Endothelial cell of umbilical vein (primary cell): ENCODE results near the gene TMEM74B.

Experiments used
- CTCF ChIP-seq, 2 donors: IDR thresholded peaks; 1 replicate in 1 of 2; 2 replicates in 1 of 2; pipeline ENCODE4 v1.5.1; 2011; ENCODE audit warnings: low read length in 2 of 2, mild to moderate bottlenecking in 2 of 2, moderate library complexity in 2 of 2, control low read depth in 1 of 2, inconsistent platforms in 1 of 2, low read depth in 1 of 2; ENCODE audit not compliant: insufficient read depth in 1 of 2; ENCODE audit errors: extremely low read depth in 1 of 2
- EZH2 ChIP-seq: IDR thresholded peaks from 2 replicates; pipeline ENCODE4 v1.6.1; 2012; ENCODE audit warnings: borderline replicate concordance, low read depth, mild to moderate bottlenecking, moderate library complexity, low read length, inconsistent platforms; ENCODE audit not compliant: severe bottlenecking
- GATA2 ChIP-seq: IDR thresholded peaks from 2 replicates; pipeline ENCODE4 v1.7.0; 2011; ENCODE audit warnings: low read depth, mild to moderate bottlenecking, moderate library complexity, mixed read lengths, low read length; ENCODE audit not compliant: insufficient read length, insufficient read depth
- MAX ChIP-seq: IDR thresholded peaks from 2 replicates; pipeline ENCODE4 v1.6.1; 2011; ENCODE audit not compliant: insufficient read depth, insufficient read length
- POLR2A ChIP-seq: IDR thresholded peaks from 2 replicates; pipeline ENCODE4 v1.6.1; 2012; ENCODE audit warnings: low read depth, mild to moderate bottlenecking, control low read depth, low read length
- POLR2AphosphoS5 ChIP-seq: IDR thresholded peaks from 2 replicates; pipeline ENCODE4 v1.6.1; 2012; ENCODE audit warnings: low read depth, mild to moderate bottlenecking, control low read depth, low read length, moderate library complexity; ENCODE audit not compliant: insufficient read depth

DNA sequence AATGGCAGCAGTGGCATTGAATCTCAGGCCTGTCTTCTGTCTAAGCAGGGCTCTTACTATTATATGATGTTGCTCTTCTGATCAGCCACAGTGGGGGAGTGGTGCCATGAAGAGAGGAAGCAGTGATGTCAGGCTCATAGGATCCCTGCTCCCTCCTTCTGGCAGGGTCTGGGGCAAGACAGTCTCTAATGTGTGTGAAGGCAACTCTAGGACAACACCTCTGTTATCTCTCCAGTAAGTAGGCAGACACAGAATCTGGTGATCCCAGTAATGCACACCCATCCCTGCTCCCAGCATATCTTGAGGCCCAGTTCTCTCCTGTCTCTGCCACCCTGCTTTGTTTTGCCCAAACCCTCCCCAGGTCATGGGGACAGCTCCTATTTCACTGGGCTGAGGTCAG lies 27.2 kb upstream of the TMEM74B start:
- no peak for TF ChIP-seq MAX
- TF ChIP-seq POLR2A = no peak
- TF ChIP-seq CTCF (IDR thresholded peaks at IDR 0.05; ENCODE audit: extremely low read depth in 1 of 2, insufficient read depth in 1 of 2, low read depth in 1 of 2, low read length in 2 of 2) = no peak
- no peak for TF ChIP-seq GATA2
- no peak for TF ChIP-seq EZH2
- TF ChIP-seq POLR2AphosphoS5 = no peak
